MCF 10A (cell line): ENCODE measurements around the gene DCTN4. TPM values are rescaled to one million over a fixed set of nuclear protein-coding genes. Genes with fewer than 3 reads are reported as not detected.

Source experiments
- BruUV-seq: library from RNA; stranded (reverse); fragments of 400-500 nt; replicated peaks from 2 replicates; lab custom pipeline; 2021; lab: Mats Ljungman, UMichigan
- CTCF ChIA-PET: fragments of 300-600 bp; sonication (Branson Sonifier 250); formaldehyde crosslinking; extraction: SDS; loops from one replicate; lab custom pipeline; 2021; ENCODE audit warnings: antibody characterized with exemption, inconsistent platforms; lab: Yijun Ruan, JAX
- POLR2A ChIA-PET: fragments of 300-600, 350-650 bp; sonication (Branson Sonifier 250); formaldehyde crosslinking; extraction: SDS; loops from one replicate; lab custom pipeline; 2020; ENCODE audit warnings: antibody characterized with exemption, inconsistent platforms; lab: Yijun Ruan, JAX
- DNase-seq: peaks from one replicate; pipeline ENCODE4 v3.0.0-alpha.2; 2018; ENCODE audit not compliant: unreplicated experiment
- H3K27ac Mint-ChIP-seq: one replicate; pipeline ENCODE4 v1.8.0; 2022; ENCODE audit warnings: mild to moderate bottlenecking, low read depth, mixed read lengths; ENCODE audit not compliant: unreplicated experiment
- H3K27me3 Mint-ChIP-seq: one replicate; pipeline ENCODE4 v1.8.0; 2022; ENCODE audit warnings: mixed read lengths; ENCODE audit not compliant: insufficient read depth, unreplicated experiment
- H3K36me3 Mint-ChIP-seq: one replicate; pipeline ENCODE4 v1.8.0; 2022; ENCODE audit warnings: mild to moderate bottlenecking, moderate library complexity, mixed read lengths; ENCODE audit not compliant: insufficient read depth, unreplicated experiment
- H3K4me1 Mint-ChIP-seq: one replicate; pipeline ENCODE4 v1.8.0; 2022; ENCODE audit warnings: mixed read lengths; ENCODE audit not compliant: insufficient read depth, unreplicated experiment
- H3K4me3 Mint-ChIP-seq: one replicate; pipeline ENCODE4 v1.8.0; 2022; ENCODE audit warnings: mild to moderate bottlenecking, moderate library complexity, mixed read lengths; ENCODE audit not compliant: unreplicated experiment
- H3K9me3 Mint-ChIP-seq: one replicate; pipeline ENCODE4 v1.8.0; 2022; ENCODE audit warnings: mixed read lengths; ENCODE audit not compliant: unreplicated experiment
- CTCF ChIP-seq: fragments of 200-600 bp; IDR thresholded peaks from one replicate; pipeline ENCODE4 v1.8.0; 2022; ENCODE audit warnings: antibody characterized with exemption, mild to moderate bottlenecking; ENCODE audit not compliant: unreplicated experiment
- intact Hi-C: fragments of 100-400 bp; cut with micrococcal nuclease; formaldehyde crosslinking; loops from 2 replicates; pipeline ENCODE4 v1.14.1; 2022
- total RNA-seq: library from RNA; stranded (reverse); gene quantifications from 2 replicates; pipeline ENCODE4 v1.2.3, GENCODE V29; 2022

The DCTN4 gene
- total RNA-seq, 1 experiment from 2014 or later: 143 TPM

GRCh38 chr5:150786876-150787275 lies 28.1 kb upstream of the DCTN4 start:
- Mint-ChIP-seq H3K27ac (no peak overlapping the region), H3K4me1 (peaks cover 72% of the 10 kb centered on the region), H3K36me3 (peaks cover 7% of the 10 kb centered on the region), H3K27me3 (no peaks in the 10 kb centered on the region), H3K4me3 (no peak overlapping the region), H3K9me3 (peaks cover 7% of the 10 kb centered on the region)
- no peak for TF ChIP-seq CTCF
- intact Hi-C loops: no loop called here
- ChIA-PET CTCF (interaction anchor here (0.6 to 6.0 kb wide), 18 partner anchors 8 to 1176 kb away, joined by 3 to 54 read pairs (median 3); partner anchors contain the start of genes IRGM and SMIM3), POLR2A (interaction anchor here (0.6 to 2.1 kb wide), 10 partner anchors 8 to 1313 kb away, joined by 3 to 15 read pairs (median 4); partner anchors contain the start of genes DCTN4, IRGM and SMIM3)
- no peak for DNase-seq
- BruUV-seq: no TSS peak

GRCh38 chr5:150785950-150786349 lies 27.1 kb upstream of the DCTN4 start:
- Mint-ChIP-seq H3K9me3 (peaks cover 7% of the 10 kb centered on the region), H3K27me3 (no peaks in the 10 kb centered on the region), H3K4me3 (no peak overlapping the region), H3K36me3 (peaks cover 7% of the 10 kb centered on the region), H3K4me1 (peaks cover 72% of the 10 kb centered on the region), H3K27ac (no peak overlapping the region)
- intact Hi-C loops: no loop called here
- ChIA-PET POLR2A (interaction anchor here (0.7 to 2.1 kb wide), 6 partner anchors 10 to 1312 kb away, joined by 3 to 15 read pairs (median 6); partner anchors contain the start of genes DCTN4 and IRGM), CTCF (interaction anchor here (0.7 to 1.9 kb wide), 3 partner anchors 15 to 331 kb away, joined by 3 to 17 read pairs (median 4); no protein-coding TSS in a partner anchor)
- BruUV-seq: no TSS peak
- DNase-seq: no peak
- TF ChIP-seq CTCF: no peak

GRCh38 chr5:150783422-150783928 lies 24.7 kb upstream of the DCTN4 start:
- Mint-ChIP-seq H3K9me3 (peaks cover 7% of the 10 kb centered on the region), H3K27ac (peak overlapping the region; percentile 44), H3K36me3 (peaks cover 7% of the 10 kb centered on the region), H3K27me3 (no peaks in the 10 kb centered on the region), H3K4me3 (no peak overlapping the region), H3K4me1 (peaks cover 61% of the 10 kb centered on the region)
- no TSS peak for BruUV-seq
- ChIA-PET POLR2A (interaction anchor here (0.5 to 18.5 kb wide), 9 partner anchors 8 to 1255 kb away, joined by 3 to 541 read pairs (median 3); partner anchors contain the start of genes DCTN4 and RBM22), CTCF (interaction anchor here (0.7 to 14.2 kb wide), 12 partner anchors 12 to 1161 kb away, joined by 3 to 348 read pairs (median 4); partner anchors contain the start of genes DCTN4, IRGM and RBM22)
- DNase-seq: peak; percentile 73
- no peak for TF ChIP-seq CTCF
- intact Hi-C loops: no loop called here

- ChIA-PET CTCF (interaction anchor here (0.6 to 14.2 kb wide), 9 partner anchors 16 to 633 kb away, joined by 3 to 348 read pairs (median 6); partner anchors contain the start of genes DCTN4 and IRGM), POLR2A (interaction anchor here (1.2 to 18.5 kb wide), 4 partner anchors 9 to 82 kb away, joined by 4 to 541 read pairs (median 64); partner anchors contain the start of genes DCTN4 and RBM22)
- BruUV-seq: no TSS peak
- peak overlapping the region; percentile 44 for H3K27ac Mint-ChIP-seq
- intact Hi-C loops: no loop called here
- H3K36me3 Mint-ChIP-seq: peaks cover 7% of the 10 kb centered on the region
- no peaks in the 10 kb centered on the region for H3K27me3 Mint-ChIP-seq
- no peak for DNase-seq
- no peak for TF ChIP-seq CTCF
- H3K4me3 Mint-ChIP-seq: peak overlapping the region; percentile 2
- H3K9me3 Mint-ChIP-seq: peaks cover 7% of the 10 kb centered on the region
- peaks cover 61% of the 10 kb centered on the region for H3K4me1 Mint-ChIP-seq
These were observed 24.0 kb upstream of the DCTN4 start for GRCh38 chr5:150782850-150783249.
